Sigmoid colon (tissue), 7 donors: Measurements from ENCODE around the gene GABBR2. TPM values are rescaled to one million over a fixed set of nuclear protein-coding genes. Genes with fewer than 3 reads are reported as not detected.

Experiments used
- DNase-seq: peaks from one replicate; pipeline ENCODE4 v3.0.0-alpha.2; 2019
- H3K27ac ChIP-seq, 4 donors: fragments of 200-600 bp; sonication (generic); one replicate each; pipeline ENCODE4 v1.5.1; 2016 to 2019; ENCODE audit warnings: mild to moderate bottlenecking in 1 of 4
- H3K27me3 ChIP-seq, 3 donors: fragments of 200-600 bp; sonication (generic); one replicate each; pipeline ENCODE4 v1.5.1; 2019; ENCODE audit warnings: mild to moderate bottlenecking in 1 of 3
- H3K36me3 ChIP-seq, 4 donors: fragments of 200-600 bp; sonication (generic); one replicate each; pipeline ENCODE4 v1.5.1; 2016 to 2019
- H3K4me1 ChIP-seq, 4 donors: fragments of 200-600 bp; sonication (generic); one replicate each; pipeline ENCODE4 v1.5.1; 2017 to 2019
- H3K4me3 ChIP-seq, 4 donors: fragments of 200-600 bp; sonication (generic); one replicate each; pipeline ENCODE4 v1.5.1; 2017 to 2019; ENCODE audit warnings: mild to moderate bottlenecking in 2 of 4, moderate library complexity in 1 of 4
- H3K9me3 ChIP-seq, 4 donors: fragments of 200-600 bp in 3 of 4; sonication (generic) in 3 of 4; one replicate each; pipeline versions ENCODE4 v1.5.1 to v1.6.1; 2013 to 2019
- CTCF ChIP-seq, 4 experiments: fragments of 450-650 bp in 3 of 4; fragments of 200-600 bp in 1 of 4; IDR thresholded peaks; one replicate each; pipeline ENCODE4 v1.5.1; 2016 to 2019; ENCODE audit warnings: antibody characterized with exemption in 4 of 4, mild to moderate bottlenecking in 3 of 4, moderate library complexity in 2 of 4
- EP300 ChIP-seq, 4 donors: sonication (generic); formaldehyde crosslinking; IDR thresholded peaks; one replicate each; pipeline ENCODE4 v1.6.1; 2017; ENCODE audit warnings: antibody characterized with exemption in 4 of 4
- POLR2A ChIP-seq, 2 donors: fragments of 450-650 bp; IDR thresholded peaks; one replicate each; pipeline ENCODE4 v1.6.1; 2016; ENCODE audit warnings: antibody characterized with exemption in 2 of 2, mild to moderate bottlenecking in 2 of 2, moderate library complexity in 2 of 2
- POLR2AphosphoS5 ChIP-seq, 4 donors: sonication (generic); formaldehyde crosslinking; IDR thresholded peaks; one replicate each; pipeline ENCODE4 v1.6.1; 2017; ENCODE audit warnings: antibody characterized with exemption in 4 of 4
- WGBS, 2 donors: extraction: QIAGEN DNeasy Blood & Tissue Kit; methylation state at CpG; one replicate each; pipeline ENCODE4 v1.1.7; 2013; 5-methylcytosine and 5-hydroxymethylcytosine counted together
- intact Hi-C: fragments of 100-400 bp; cut with DNase I; formaldehyde crosslinking; loops from one replicate; pipeline ENCODE4 v1.15.1; 2023
- polyA plus RNA-seq, 3 donors: library from polyadenylated mRNA; stranded (reverse); fragments of 200-250 nt; gene quantifications; one replicate each; pipeline ENCODE4 v1.2.3, GENCODE V29; 2013
- total RNA-seq, 4 donors: library from RNA; depleted of rRNA; stranded (reverse); fragments of >200 nt; gene quantifications; one replicate each; pipeline ENCODE4 v1.1.0, GENCODE V29; 2016
- donor health status: healthy with polysubstance abuse.
- donor health status: Bipolar disorder and iron deficiency.
- donor health status: healthy.

The GABBR2 gene
- total and polyA plus RNA-seq, 7 donors: under 0.01 to 0.04 (median under 0.01) TPM; not detected in 4

- intact Hi-C loops: no loop called here
These were observed 333.5 kb downstream of the GABBR2 start for GRCh38 chr9:98375138-98375726.

GRCh38 chr9:98374385-98375051 is 334.2 kb downstream of the GABBR2 start:
- H3K4me1 ChIP-seq: no peaks in the 10 kb centered on the region
- no peaks in the 10 kb centered on the region for H3K36me3 ChIP-seq
- 19 to 65% methylated on average over 10 of the region's 10 CpGs for WGBS, 2 donors
- H3K9me3 ChIP-seq: no peaks in the 10 kb centered on the region
- no peak for DNase-seq
- no peaks in the 10 kb centered on the region for H3K27me3 ChIP-seq
- H3K27ac ChIP-seq: no peak overlapping the region
- intact Hi-C loops: no loop called here
- no peak overlapping the region for H3K4me3 ChIP-seq
- TF ChIP-seq POLR2AphosphoS5 (IDR thresholded peaks at IDR 0.05) (no peak), CTCF (IDR thresholded peaks at IDR 0.05) (no peak), EP300 (IDR thresholded peaks at IDR 0.05) (no peak), POLR2A (IDR thresholded peaks at IDR 0.05) (no peak)

More at GRCh38 chr9:98375138-98375726, 333.5 kb downstream of the GABBR2 start:
- TF ChIP-seq POLR2AphosphoS5 (IDR thresholded peaks at IDR 0.05) (no peak), POLR2A (IDR thresholded peaks at IDR 0.05) (no peak), CTCF (IDR thresholded peaks at IDR 0.05) (no peak), EP300 (IDR thresholded peaks at IDR 0.05) (no peak)
- Histone ChIP-seq H3K9me3 (no peaks in the 10 kb centered on the region), H3K36me3 (no peaks in the 10 kb centered on the region), H3K27ac (no peak overlapping the region), H3K4me1 (no peaks in the 10 kb centered on the region), H3K27me3 (no peaks in the 10 kb centered on the region), H3K4me3 (no peak overlapping the region)
- 82 to 91% methylated on average over 3 of the region's 3 CpGs for WGBS, 2 donors
- no peak for DNase-seq

- H3K4me3 ChIP-seq: no peak overlapping the region
- intact Hi-C loops: no loop called here
- no peak for DNase-seq
- no peaks in the 10 kb centered on the region for H3K9me3 ChIP-seq
- TF ChIP-seq EP300 (IDR thresholded peaks at IDR 0.05): no peak
- no peak for TF ChIP-seq POLR2AphosphoS5 (IDR thresholded peaks at IDR 0.05)
- no peak for TF ChIP-seq CTCF (IDR thresholded peaks at IDR 0.05)
- H3K27ac ChIP-seq: no peak overlapping the region
- H3K36me3 ChIP-seq: no peaks in the 10 kb centered on the region
- no peaks in the 10 kb centered on the region for H3K27me3 ChIP-seq
- no peaks in the 10 kb centered on the region for H3K4me1 ChIP-seq
These were observed 335.1 kb downstream of the GABBR2 start for GRCh38 chr9:98373609-98374008.

- DNase-seq: peak; percentile 68
- H3K4me3 ChIP-seq: no peak overlapping the region
- no peak overlapping the region for H3K27ac ChIP-seq
- no peak for TF ChIP-seq POLR2AphosphoS5 (IDR thresholded peaks at IDR 0.05)
- WGBS, 2 donors: 72% methylated on average over 7 of the region's 7 CpGs
- no peaks in the 10 kb centered on the region for H3K27me3 ChIP-seq
- no peaks in the 10 kb centered on the region for H3K36me3 ChIP-seq
- H3K9me3 ChIP-seq: no peaks in the 10 kb centered on the region
- no peaks in the 10 kb centered on the region for H3K4me1 ChIP-seq
- intact Hi-C loops: no loop called here
These were observed 336.5 kb downstream of the GABBR2 start for GRCh38 chr9:98372077-98372836.

- DNase-seq: no peak
- H3K27ac ChIP-seq: no peak overlapping the region
- intact Hi-C loops: no loop called here
- H3K4me3 ChIP-seq: no peak overlapping the region
- no peaks in the 10 kb centered on the region for H3K36me3 ChIP-seq
- H3K9me3 ChIP-seq: peaks cover 0 to 3% (median 0%) of the 10 kb centered on the region in 4 donors
- TF ChIP-seq POLR2A (IDR thresholded peaks at IDR 0.05) (no peak), EP300 (IDR thresholded peaks at IDR 0.05) (no peak), CTCF (IDR thresholded peaks at IDR 0.05) (no peak), POLR2AphosphoS5 (IDR thresholded peaks at IDR 0.05) (no peak)
- no peaks in the 10 kb centered on the region for H3K27me3 ChIP-seq
- 80 to 83% methylated on average over 4 of the region's 4 CpGs for WGBS, 2 donors
- no peaks in the 10 kb centered on the region for H3K4me1 ChIP-seq
These were observed 337.8 kb downstream of the GABBR2 start for GRCh38 chr9:98370976-98371315.
